ACHN (cell line): ENCODE measurements around the gene PCDHB14.
"Not testable (repeated sequence)": the region's sequence is repeated elsewhere in the genome, so short reads cannot be mapped to it uniquely, and the experiment has no call there.

Experiments
- DNase-seq: peaks from one replicate; pipeline ENCODE4 v3.0.0-alpha.2; 2015
- in situ Hi-C: cut with HindIII; loops from 2 replicates; pipeline ENCODE4 v1.10.0; 2017; ENCODE audit warnings: low sequenced_read_pairs, low pct_ligation_motif_present, low pct_unique_long_range_greater_than_20kb

The PCDHB14 gene

DNA sequence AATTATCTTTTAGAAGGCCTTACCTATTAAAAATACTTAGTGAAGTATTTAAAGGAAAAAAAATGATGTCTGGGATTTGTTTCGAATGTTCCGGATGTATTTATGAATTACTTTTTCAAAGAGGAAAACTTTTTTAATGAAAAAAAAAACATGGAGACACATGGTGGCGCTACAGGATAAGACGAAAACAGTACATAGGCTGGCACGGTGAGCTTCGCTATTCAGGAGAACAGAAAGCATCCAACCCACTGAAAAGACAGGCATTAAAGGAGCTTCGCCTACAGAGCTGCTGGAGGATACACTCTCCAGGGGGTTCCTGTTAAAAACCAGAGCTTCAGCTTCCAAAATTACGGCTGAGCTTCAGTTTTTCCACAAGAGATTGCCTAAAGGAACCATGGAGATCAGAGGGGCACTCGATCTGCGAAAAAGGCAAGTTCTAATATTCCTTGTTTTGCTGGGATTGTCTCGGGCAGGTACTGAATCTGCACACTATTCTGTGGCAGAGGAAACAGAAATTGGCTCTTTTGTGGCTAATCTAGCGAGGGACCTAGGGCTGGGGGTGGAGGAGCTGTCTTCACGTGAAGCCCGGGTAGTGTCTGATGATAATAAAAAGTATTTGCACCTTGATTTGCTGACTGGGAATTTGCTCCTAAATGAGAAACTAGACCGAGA lies at the start of gene PCDHB14:
Gene PCDHB14 (plus strand): TSS at position 232 of the 672 bp plus-strand sequence. CDS start 163 bp downstream, at position 395.
- peak; percentile 62 for DNase-seq
- in situ Hi-C loops: no loop called here

- in situ Hi-C loops, DNase-seq: not testable (repeated sequence)
Observed at GRCh38 chr5:141174291-141175104, 48.6 kb upstream of the PCDHB14 start.

DNA sequence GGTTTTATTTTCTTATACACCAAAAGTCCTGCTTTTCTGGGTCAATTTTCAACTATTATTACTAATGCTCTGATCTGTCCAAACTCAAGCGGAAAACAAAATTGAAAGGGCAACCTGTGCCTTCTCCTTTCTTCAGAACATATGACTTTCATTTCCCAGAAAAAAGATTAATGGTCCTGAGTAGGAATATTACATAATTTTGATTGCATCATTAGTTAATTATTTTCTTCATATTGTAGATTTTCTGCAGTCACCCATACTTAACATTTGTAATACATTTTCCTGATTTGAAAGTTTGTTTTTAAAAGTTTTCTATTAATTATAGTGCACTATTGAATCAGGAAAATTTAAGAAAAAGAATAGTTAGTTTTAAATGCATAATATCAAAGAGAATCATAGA lies 47.2 kb upstream of the PCDHB14 start:
- in situ Hi-C loops: no loop called here
- DNase-seq: no peak

- in situ Hi-C loops: not testable (repeated sequence)
- DNase-seq: peak; percentile 45
Observed at GRCh38 chr5:141177577-141178191, 45.5 kb upstream of the PCDHB14 start, which contains the start of gene PCDHB8. TSS of gene PCDHB8 (plus strand) at chr5:141177790. CDS start at chr5:141178035, 245 bp downstream.

- DNase-seq, in situ Hi-C loops: not testable (repeated sequence)
Observed at GRCh38 chr5:141179371-141179770, 43.8 kb upstream of the PCDHB14 start.

- in situ Hi-C loops, DNase-seq: not testable (repeated sequence)
Observed at GRCh38 chr5:141179876-141180275, 43.3 kb upstream of the PCDHB14 start.

- DNase-seq: no peak
- in situ Hi-C loops: no loop called here
Observed at GRCh38 chr5:141180313-141180712, 42.8 kb upstream of the PCDHB14 start.

DNA sequence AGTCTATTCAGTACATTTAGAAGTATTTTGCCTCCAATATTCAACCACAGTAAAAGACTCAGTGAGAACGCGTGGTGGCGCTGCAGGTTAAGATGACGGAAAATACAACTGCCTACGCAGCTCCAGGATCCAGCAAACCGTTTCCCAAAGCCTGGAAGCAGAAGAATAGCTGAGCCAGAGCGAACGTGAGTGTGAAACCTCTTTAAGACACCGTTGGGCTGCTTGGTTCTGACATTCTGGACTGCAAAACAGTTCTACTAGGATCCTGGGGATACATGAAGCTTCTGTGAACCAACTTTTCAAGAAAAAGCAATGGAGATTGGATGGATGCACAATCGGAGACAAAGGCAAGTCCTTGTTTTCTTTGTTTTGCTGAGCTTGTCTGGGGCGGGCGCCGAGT lies 40.9 kb upstream of the PCDHB14 start, which contains the start of gene PCDHB16:
Gene PCDHB16 (plus strand): TSS at position 140 of the 400 bp plus-strand sequence. CDS start 173 bp downstream, at position 313.
- no peak for DNase-seq
- in situ Hi-C loops: no loop called here

- DNase-seq, in situ Hi-C loops: not testable (repeated sequence)
Observed at GRCh38 chr5:141184117-141184855, 38.9 kb upstream of the PCDHB14 start.

GRCh38 chr5:141186897-141187512 lies 36.1 kb upstream of the PCDHB14 start, which contains the start of gene PCDHB9:
TSS of gene PCDHB9 (plus strand) at chr5:141187161. CDS start at chr5:141187319, 158 bp downstream.
- in situ Hi-C loops: no loop called here
- DNase-seq: no peak

GRCh38 chr5:141188682-141189081 lies 34.5 kb upstream of the PCDHB14 start:
- in situ Hi-C loops, DNase-seq: not testable (repeated sequence)

DNA sequence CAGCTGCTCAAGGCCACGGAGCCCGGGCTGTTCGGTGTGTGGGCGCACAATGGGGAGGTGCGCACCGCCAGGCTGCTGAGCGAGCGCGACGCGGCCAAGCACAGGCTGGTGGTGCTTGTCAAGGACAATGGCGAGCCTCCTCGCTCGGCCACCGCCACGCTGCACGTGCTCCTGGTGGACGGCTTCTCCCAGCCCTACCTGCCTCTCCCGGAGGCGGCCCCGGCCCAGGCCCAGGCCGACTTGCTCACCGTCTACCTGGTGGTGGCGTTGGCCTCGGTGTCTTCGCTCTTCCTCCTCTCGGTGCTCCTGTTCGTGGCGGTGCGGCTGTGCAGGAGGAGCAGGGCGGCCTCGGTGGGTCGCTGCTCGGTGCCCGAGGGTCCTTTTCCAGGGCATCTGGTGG lies 34.0 kb upstream of the PCDHB14 start:
- DNase-seq, in situ Hi-C loops: not testable (repeated sequence)

DNA sequence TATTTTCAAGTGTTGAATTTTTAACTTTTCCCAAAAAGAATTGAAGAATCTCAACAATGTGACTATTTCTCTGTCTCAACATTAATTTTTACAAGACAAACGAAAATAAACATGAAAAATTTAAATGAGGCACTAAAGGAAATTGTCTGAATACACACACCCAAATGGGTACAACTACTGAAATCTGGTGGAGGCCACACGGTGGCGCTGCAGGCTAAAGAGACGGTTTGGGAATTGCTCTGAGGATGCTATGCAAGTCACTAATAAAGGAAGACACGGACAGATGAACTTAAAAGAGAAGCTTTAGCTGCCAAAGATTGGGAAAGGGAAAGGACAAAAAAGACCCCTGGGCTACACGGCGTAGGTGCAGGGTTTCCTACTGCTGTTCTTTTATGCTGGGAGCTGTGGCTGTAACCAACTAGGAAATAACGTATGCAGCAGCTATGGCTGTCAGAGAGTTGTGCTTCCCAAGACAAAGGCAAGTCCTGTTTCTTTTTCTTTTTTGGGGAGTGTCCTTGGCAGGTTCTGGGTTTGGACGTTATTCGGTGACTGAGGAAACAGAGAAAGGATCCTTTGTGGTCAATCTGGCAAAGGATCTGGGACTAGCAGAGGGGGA lies 30.9 kb upstream of the PCDHB14 start, which contains the start of gene PCDHB10:
Gene PCDHB10 (plus strand): TSS at position 244 of the 616 bp plus-strand sequence. CDS start 200 bp downstream, at position 444.
- in situ Hi-C loops: no loop called here
- DNase-seq: peak; percentile 41

- in situ Hi-C loops, DNase-seq: not testable (repeated sequence)
Observed at GRCh38 chr5:141194332-141194731, 28.8 kb upstream of the PCDHB14 start.

GRCh38 chr5:141196363-141196762 lies 26.8 kb upstream of the PCDHB14 start:
- DNase-seq: no peak
- in situ Hi-C loops: no loop called here

DNA sequence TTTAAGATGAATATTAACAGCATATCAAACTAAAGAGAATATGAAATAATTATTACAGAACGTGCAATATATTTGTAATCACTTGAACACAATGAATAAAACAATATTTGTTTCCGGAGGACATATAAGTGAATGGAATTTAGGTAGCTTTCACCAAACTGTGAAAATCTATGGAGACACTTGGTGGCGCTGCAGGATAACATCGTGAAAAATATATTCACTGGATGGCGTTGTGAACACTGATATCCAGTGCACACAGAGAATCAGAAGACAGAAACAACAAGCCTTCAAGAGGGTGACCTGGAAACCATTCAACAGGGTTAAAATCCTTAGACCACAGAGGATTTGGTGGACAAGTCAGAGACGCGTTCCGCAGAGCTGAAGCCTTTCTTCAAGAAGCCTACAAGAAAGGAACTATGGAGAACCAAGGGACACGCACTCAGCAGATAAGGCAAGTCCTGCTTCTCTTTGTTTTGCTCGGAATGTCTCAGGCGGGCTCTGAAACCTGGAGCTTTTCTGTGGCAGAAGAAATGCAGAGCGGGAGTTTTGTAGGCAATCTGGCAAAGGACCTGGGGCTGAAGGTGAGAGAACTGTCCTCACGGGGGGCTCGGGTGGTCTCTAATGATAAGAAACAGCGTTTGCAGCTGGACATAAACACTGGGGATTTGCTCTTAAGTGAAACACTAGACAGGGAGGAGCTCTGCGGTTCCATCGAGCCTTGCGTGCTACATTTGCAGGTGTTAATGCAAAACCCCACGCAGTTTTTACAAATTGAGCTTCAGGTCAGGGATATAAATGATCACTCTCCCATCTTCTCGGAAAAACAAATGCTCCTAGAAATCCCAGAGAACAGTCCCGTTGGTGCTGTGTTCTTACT lies 23.5 kb upstream of the PCDHB14 start, which contains the start of gene PCDHB11:
Gene PCDHB11 (plus strand): TSS at position 269 of the 877 bp plus-strand sequence. CDS start 148 bp downstream, at position 417.
- peak; percentile 53 for DNase-seq
- in situ Hi-C loops: no loop called here
